Fibroblast of peridontal ligament (primary cell): ENCODE results near the gene PABPN1.
A peak's percentile ranks its signal among the peaks of the same experiment; 100 is the strongest.

ENCODE experiments used
- DNase-seq: peaks from one replicate; pipeline ENCODE4 v3.0.0-alpha.2; 2010; ENCODE audit errors: extremely low read depth

PABPN1 gene

DNA sequence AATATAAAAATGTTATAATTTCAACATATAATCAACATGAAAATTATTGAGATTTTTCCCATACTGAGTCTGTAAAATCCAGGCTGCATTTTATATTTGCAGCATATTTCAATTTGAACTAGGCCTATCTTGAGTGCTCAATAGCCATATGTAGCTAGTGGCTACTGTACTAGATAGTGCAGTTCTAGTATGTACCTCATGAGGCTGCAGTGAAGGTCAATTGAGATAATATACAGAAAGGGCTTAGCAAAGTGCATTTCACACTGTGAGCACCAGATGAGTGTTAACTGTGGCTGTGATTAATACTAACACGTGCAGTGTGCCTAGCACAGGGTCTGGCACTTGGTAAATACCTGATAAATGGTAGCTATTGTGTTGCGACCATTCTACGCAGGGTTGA, 36.8 kb downstream of the PABPN1 start:
- no peak for DNase-seq

DNA sequence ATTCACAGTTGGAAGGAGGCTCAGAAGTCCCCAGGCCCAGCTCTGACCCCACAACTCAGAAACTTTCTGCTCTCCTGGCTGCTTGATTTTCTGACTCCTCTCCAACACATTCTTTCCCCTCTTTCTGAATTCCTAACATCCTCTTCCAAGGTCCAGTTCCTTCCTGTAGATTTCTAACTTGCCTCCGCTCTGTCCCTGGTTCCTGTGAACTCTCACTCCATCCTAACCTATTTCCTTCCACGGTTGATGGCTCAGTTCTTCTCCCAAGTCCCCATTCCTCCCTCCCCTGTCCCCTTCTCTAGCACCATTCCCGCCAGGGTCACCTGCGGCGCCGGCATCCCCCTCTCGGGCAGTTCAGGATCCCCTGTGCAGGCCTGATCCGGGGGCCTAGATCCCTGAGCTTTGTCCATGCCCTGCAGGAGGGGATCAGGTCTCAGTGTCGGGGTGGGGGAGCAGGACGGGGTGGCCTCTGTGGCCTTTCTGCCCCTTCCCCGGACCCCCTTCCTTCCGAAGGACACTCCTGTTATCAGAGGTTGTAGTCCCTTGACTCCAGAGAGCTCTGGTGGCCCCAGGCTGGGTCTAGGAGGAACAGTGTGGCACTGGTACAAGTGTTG, 37.4 kb downstream of the PABPN1 start:
- no peak for DNase-seq

- DNase-seq, result no peak
Observed at GRCh38 chr14:23359167-23359626, 37.9 kb downstream of the PABPN1 start.

DNA sequence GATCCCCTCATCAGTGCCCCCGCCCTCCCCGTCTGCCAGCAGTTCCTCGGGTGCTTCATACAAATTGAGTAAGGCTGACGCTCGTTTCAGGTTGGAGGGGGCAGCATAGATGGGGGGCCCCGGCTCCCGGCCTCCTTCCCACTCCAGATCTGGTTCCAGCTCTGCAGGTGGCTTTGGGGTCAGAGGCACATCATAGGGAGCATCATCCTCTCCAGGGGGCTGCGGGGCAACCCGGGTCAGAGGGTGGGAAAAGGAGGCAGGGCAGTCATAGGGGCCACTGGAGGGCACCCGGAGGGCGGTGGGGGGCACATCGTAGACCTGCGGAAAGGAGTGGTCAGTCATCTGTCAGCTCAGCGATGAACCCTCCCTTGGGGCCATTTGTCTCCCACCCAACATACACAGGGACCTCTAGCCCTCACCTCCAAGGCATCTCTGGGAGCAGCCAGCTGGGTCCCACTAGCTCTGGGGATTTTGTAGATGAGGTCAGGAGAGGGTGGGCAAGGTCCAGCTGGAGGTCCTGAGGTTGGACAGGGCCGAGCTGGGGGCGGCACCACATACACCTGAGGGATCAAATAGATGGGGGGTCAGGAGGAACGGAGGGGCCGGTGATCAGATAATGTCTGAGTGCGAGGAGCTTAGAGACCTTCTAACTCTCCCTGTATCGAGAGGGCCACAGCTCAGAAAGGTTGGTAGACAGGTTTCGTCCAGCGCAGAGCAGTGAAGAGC, 38.6 kb downstream of the PABPN1 start:
- no peak for DNase-seq

- DNase-seq, result no peak
Observed at GRCh38 chr14:23360496-23360895, 39.2 kb downstream of the PABPN1 start.

DNA sequence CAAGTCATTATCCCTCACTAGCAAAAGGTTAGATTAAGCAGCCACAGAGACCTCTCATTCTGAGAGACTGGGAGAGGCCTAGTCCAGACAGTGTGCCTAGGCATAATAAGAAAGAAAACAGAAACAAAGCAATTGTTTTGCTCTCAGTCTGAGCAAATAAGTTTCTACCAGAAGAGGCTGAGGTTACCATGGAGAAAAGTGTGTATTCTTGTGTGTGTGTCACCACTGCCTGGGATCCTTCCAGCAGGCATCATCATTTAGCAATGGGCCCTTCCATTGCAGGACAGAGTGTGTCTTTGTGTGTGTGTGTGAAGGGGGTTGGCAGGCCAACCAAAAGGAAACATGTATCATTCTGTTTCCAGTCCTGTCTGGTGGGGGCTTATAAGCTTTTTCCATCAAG, 40.1 kb downstream of the PABPN1 start:
- DNase-seq, result peak; percentile 63

DNA sequence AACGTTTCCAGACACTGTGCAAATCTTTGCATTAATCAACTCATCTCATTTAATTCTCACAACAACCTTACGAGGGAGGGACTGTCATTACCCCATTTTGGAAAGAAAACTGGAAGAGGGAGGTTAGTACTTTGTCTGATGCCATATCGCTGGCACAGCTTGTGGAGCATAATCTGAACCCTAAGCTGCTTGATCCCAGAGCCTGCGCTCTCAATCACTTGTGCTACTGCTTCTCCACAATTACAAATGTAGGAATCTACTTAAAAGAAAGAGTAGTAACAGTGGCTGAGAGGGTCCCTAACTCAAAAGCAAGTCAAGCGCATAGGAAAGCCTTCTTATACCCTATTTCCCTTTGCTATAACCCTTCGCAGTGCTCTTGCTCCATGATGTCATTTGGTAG, 40.5 kb downstream of the PABPN1 start:
- no peak for DNase-seq

GRCh38 chr14:23362200-23362599, 40.9 kb downstream of the PABPN1 start:
- peak; percentile 44 for DNase-seq

DNA sequence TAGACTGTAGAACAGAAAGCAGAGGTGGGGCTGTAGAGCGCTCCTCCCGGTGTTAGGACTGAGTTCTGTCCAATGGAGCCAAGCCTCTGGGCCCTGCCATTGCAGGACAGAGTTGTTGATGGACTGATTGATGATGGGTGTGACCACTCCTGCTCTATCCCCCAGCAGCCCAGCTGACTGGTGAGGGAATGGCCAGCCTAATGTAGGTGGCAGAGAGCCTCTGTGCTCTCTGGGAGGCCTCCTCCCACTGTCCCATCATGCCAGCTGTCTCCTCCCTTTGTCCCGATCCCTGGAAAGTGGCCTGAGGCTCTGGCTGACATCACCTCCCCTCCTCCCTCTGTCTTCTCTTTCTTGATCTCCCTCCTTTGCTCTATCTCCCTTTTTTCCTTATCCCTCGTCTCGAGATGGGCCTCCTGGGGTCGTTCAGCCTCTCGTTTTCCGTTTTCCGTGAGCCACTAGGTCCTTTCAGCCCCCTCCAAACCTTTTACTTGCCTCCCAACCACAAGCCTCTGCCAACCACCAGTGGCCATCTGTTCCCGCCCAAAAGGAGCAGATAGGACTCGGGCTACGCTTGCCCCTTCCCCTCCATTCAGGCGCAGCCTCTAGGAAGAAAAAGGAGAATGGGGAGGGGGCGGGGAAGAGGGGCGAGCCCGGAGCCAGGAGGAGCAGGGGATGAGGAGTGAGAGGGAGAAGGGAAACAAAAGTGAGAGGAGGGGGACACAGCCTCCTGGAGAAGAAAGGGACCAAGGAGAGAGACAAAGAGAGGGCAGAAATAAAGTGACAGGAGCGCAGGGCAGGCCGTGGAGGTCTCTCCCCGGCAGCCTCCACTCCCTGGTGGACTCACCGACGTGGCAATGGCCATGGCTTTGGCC, 43.1 kb downstream of the PABPN1 start:
- DNase-seq, result peak; percentile 40

DNA sequence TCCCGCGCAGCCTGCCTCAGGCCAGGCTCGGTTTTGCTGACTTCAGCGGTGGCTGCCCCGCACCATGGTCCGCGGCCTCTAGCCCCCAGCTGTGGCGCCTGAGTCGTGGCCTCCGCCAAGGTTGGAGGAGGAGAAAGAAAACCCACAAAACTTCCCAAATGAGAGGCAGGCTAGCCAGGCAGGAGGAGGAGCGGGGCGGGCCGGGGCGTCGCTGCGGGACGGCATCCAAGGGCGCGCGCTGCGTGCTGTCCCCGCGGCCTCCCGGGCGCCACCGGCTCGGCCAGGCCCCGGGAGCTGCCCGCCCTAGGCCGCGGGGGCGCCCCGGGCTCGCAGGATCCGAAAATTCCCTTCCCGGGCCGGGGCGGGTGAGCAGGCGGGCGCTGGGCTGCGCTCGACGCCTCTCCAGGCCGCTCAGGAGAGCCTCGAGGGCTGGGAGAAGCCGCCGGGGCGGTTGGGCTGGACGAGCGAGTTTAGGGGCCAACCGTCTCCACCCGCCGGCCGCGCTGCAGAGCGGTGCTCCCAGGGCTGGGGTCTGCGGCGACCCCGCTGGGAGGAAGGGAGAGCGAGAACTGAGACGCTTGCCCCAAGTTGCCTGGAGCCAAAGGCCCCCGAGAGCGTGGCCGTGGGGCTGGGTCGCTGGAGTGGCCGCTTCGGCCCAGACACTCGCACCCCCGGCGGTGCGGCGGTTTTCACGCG, 43.9 kb downstream of the PABPN1 start, which contains the start of gene EFS:
EFS (minus strand) TSS at position 137 of the 696 bp plus-strand sequence. CDS start 147 bp downstream, outside the sequence.
- DNase-seq, result peak; percentile 34

DNA sequence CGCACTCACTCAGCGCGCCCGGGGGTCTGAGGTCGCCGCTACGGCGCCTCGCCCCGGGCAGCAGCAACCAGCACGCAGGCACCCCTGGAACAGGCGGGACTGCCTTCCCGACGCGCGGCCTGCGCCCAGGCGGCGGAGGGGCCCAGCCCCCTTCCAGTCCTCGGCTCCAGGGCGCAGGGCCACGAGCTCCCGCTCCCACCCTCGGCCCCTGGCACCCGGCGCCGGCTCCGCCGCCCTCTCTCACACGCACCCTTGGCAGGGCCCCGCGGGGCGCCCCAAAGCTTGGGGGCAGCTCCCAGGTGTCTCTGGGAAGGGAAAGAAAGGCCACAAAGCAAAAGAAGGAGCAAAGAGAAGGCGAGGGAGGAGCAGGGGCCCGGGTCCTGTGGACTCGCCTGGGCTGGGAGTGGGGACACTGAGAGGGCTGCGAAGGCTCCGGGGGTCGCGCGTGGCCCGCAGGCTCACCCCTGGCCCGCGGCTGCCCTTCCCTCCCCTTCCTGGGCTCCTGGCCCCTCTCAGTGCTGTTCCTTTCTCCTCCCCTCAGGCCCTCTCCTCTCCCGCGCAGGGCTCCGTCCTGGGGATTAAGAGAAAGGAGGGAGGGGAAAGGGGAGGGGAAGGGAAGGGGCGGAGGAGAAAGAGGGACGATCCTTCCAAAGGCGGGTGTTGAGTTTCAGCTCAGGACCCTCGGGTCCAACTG, 44.6 kb downstream of the PABPN1 start:
- peak; percentile 43 for DNase-seq

DNA sequence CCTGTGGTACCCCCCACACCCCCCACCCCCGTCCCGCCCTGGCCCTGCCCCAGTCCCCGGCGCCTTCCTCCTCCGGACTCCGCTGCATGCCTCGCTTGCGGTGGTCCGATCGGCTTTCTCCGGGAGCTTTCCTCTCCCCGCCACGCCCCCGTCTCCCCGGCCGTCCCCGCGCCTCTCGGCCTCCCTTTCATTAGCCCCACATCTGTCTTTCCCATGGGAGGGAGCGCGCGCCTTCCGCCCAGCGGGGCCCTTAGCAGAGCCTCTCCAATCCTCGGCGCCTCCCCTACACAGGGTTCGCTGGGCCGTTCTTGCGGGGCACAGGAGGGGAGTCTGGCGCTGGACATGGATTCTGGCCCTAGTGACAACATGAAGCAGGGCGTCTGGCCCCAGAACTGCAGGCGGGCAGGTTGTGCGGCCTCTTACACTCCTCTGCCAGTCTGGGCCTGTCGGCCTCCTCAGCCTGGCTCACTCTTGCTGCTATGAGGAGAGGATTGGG, 45.2 kb downstream of the PABPN1 start:
- DNase-seq, result peak; percentile 34

DNA sequence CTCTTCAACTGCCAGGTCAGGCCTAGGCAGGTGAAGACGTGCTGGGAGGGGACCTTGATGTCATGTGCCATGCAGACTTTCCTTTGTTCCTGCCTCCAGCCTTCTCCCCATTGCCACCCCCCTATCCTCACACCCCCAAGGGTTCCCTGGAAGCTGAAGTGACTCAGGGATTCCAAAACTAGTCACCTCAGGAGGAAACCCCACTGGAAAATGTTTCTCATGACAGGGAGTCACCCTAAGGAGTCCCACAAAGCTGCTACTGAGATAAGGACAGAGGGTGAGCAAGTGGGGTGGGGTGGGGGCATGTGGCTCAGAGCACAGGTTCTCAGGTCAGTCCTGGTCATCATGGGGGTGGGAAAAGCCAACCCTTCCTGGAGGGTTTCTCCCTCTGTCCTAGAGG, 49.0 kb downstream of the PABPN1 start:
- DNase-seq, result no peak

DNA sequence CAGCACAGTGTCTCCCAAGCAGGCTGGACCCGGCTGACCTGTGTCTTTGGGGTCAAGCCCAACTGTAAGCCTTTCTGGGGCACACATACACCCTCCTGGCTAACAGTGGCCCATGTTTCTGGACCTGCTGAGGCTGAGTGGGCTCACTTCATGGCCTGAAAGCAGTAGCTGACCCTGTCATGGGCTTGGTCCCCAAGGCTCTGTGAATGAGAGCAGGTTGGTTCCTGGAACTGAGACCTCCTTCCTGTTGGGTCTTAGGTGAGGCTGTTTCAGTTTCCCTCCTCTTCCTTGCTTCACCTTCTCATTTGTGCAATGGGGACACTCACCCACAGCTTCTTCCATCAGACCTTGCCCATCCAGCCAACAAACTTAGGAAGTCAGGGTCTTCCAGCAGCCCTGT, 50.6 kb downstream of the PABPN1 start:
- DNase-seq, result no peak

GRCh38 chr14:23372509-23372908, 51.3 kb downstream of the PABPN1 start, which contains the start of gene IL25:
IL25 (plus strand) TSS chr14:23372809.
- no peak for DNase-seq

- no peak for DNase-seq
Observed at GRCh38 chr14:23373041-23373440, 51.8 kb downstream of the PABPN1 start.
